H1 (cell line): Measurements from ENCODE around the gene KCNN4. TPM values are rescaled to one million over a fixed set of nuclear protein-coding genes. Genes with fewer than 3 reads are reported as not detected.

Experiments used
- CBX5 ChIP-seq: fragments of 300-800, 300-1000 bp; sonication (generic); IDR thresholded peaks from 2 replicates; pipeline ENCODE4 v1.7.1; 2016; ENCODE audit warnings: antibody characterized with exemption, low read length, low read depth
- MAX ChIP-seq: IDR thresholded peaks from 2 replicates; pipeline ENCODE4 v1.6.1; 2012; ENCODE audit warnings: inconsistent platforms
- SRF ChIP-seq: IDR thresholded peaks from 2 replicates; pipeline ENCODE4 v1.6.1; 2011; ENCODE audit warnings: mild to moderate bottlenecking, low read depth, low read length, moderate library complexity
- polyA plus RNA-seq, 7 experiments: library from polyadenylated mRNA; depleted of rRNA in 3 of 7; stranded (reverse) in 5 of 7; unstranded in 2 of 7; fragments of >200 nt in 5 of 7; fragments of 200-250 nt in 2 of 7; gene quantifications; 1 replicate in 5 of 7; 2 replicates in 1 of 7; 4 replicates in 1 of 7; pipeline versions ENCODE4 v1.2.1 to v1.2.3, GENCODE V29; 2011 to 2013; ENCODE audit warnings: missing spikeins in 2 of 7, mixed read lengths in 2 of 7
- total RNA-seq: library from RNA; stranded (reverse); fragmentation: NEBNext Ultra II Directional; extraction: Animal tissue kit (Norgen Biotek cat#: 25700); gene quantifications from 2 replicates; pipeline ENCODE4 v1.2.1, GENCODE V29; 2021

Gene KCNN4
- total and polyA plus RNA-seq, 2 of the 8 experiments (the other 6 are each of a cell fraction or from before 2014, with no cell fraction given), result 0.78 to 1.5 TPM

GRCh38 chr19:43752287-43752875 lies 28.4 kb downstream of the KCNN4 start (continued):
- no peak for TF ChIP-seq MAX
- no peak for TF ChIP-seq CBX5
- TF ChIP-seq SRF, result no peak
